DMS 273 (cell line): ENCODE results near the gene BRMS1.
A peak's percentile ranks its signal among the peaks of the same experiment; 100 is the strongest.
"Not testable (repeated sequence)": the region's sequence is repeated elsewhere in the genome, so short reads cannot be mapped to it uniquely, and the experiment has no call there.

ENCODE experiments used
- DNase-seq: peaks from one replicate; lab custom pipeline; 2025; ENCODE audit not compliant: unreplicated experiment; lab: John Stamatoyannopoulos, UW

The BRMS1 gene

GRCh38 chr11:66310803-66311440 lies 34.0 kb downstream of the BRMS1 start:
- not testable (repeated sequence) for DNase-seq

- no peak for DNase-seq
These were observed 34.6 kb downstream of the BRMS1 start for GRCh38 chr11:66310324-66310723.

- DNase-seq = no peak
These were observed 35.4 kb downstream of the BRMS1 start for GRCh38 chr11:66309475-66309874.

- no peak for DNase-seq
These were observed 42.2 kb downstream of the BRMS1 start for GRCh38 chr11:66302656-66303055.

- DNase-seq = no peak
These were observed 45.7 kb downstream of the BRMS1 start for GRCh38 chr11:66299186-66299585.

- DNase-seq = no peak
These were observed 47.3 kb downstream of the BRMS1 start for GRCh38 chr11:66297610-66298009.

GRCh38 chr11:66294626-66295620 lies 50.0 kb downstream of the BRMS1 start:
- no peak for DNase-seq

- DNase-seq = no peak
These were observed 50.9 kb downstream of the BRMS1 start for GRCh38 chr11:66293777-66294625.

- DNase-seq = no peak
These were observed 51.6 kb downstream of the BRMS1 start for GRCh38 chr11:66293352-66293751.

GRCh38 chr11:66292543-66293332 lies 52.2 kb downstream of the BRMS1 start:
- DNase-seq = no peak

- DNase-seq = peak; percentile 58
These were observed 53.0 kb downstream of the BRMS1 start, which contains the start of gene TMEM151A for GRCh38 chr11:66291706-66292542. Gene TMEM151A (plus strand): TSS chr11:66291894. CDS start chr11:66292014, 120 bp downstream.

GRCh38 chr11:66291303-66291705 lies 53.6 kb downstream of the BRMS1 start:
- no peak for DNase-seq

- DNase-seq = no peak
These were observed 54.6 kb downstream of the BRMS1 start for GRCh38 chr11:66290330-66290621.

GRCh38 chr11:66289548-66290329 lies 55.2 kb downstream of the BRMS1 start:
- DNase-seq = peak; percentile 89

GRCh38 chr11:66288671-66289547 lies 56.0 kb downstream of the BRMS1 start, which contains the start of gene YIF1A:
Gene YIF1A (minus strand): TSS chr11:66289143. CDS start chr11:66288985, 158 bp downstream.
- peak; percentile 98 for DNase-seq

GRCh38 chr11:66287889-66288670 lies 56.8 kb downstream of the BRMS1 start:
- no peak for DNase-seq
